ENCODE results near the gene FLVCR2. TPM values are rescaled to one million over a fixed set of nuclear protein-coding genes. Genes with fewer than 3 reads are reported as not detected.

The FLVCR2 gene
- total and polyA plus RNA-seq, 2 donors from 2014 or later = 7.1 to 17.0 TPM

- DNase-seq = no peak
- Histone ChIP-seq H3K36me3 (ENCODE audit: control insufficient read depth in 2 of 3, insufficient read depth in 3 of 3, low read length in 3 of 3) (no peaks in the 10 kb centered on the region), H3K4me3 (ENCODE audit: low read length in 3 of 3) (no peak overlapping the region), H3K27me3 (ENCODE audit: control insufficient read depth, insufficient read depth, low read length) (no peaks in the 10 kb centered on the region), H3K9me3 (ENCODE audit: control insufficient read depth in 2 of 3, insufficient read depth in 1 of 3, low read length in 3 of 3) (no peaks in the 10 kb centered on the region), H3K4me1 (ENCODE audit: control insufficient read depth in 2 of 3, insufficient read depth in 2 of 3, low read depth in 1 of 3, low read length in 3 of 3) (peaks cover 0 to 2% (median 0%) of the 10 kb centered on the region in 3 donors), H3K9ac (ENCODE audit: low read length in 3 of 3) (no peak overlapping the region), H3K27ac (ENCODE audit: low read depth in 2 of 2, low read length in 2 of 2) (no peak overlapping the region)
- intact Hi-C loops (cut with DNase I) = no loop called here
- no peak for FAIRE-seq
- TF ChIP-seq, protein P1, sequence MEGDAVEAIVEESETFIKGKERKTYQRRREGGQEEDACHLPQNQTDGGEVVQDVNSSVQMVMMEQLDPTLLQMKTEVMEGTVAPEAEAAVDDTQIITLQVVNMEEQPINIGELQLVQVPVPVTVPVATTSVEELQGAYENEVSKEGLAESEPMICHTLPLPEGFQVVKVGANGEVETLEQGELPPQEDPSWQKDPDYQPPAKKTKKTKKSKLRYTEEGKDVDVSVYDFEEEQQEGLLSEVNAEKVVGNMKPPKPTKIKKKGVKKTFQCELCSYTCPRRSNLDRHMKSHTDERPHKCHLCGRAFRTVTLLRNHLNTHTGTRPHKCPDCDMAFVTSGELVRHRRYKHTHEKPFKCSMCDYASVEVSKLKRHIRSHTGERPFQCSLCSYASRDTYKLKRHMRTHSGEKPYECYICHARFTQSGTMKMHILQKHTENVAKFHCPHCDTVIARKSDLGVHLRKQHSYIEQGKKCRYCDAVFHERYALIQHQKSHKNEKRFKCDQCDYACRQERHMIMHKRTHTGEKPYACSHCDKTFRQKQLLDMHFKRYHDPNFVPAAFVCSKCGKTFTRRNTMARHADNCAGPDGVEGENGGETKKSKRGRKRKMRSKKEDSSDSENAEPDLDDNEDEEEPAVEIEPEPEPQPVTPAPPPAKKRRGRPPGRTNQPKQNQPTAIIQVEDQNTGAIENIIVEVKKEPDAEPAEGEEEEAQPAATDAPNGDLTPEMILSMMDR (IDR thresholded peaks at IDR 0.05; ENCODE audit: borderline replicate concordance, extremely low read depth, insufficient read depth) = no peak
Observed at GRCh38 chr14:75565056-75565455, 13.4 kb upstream of the FLVCR2 start.

DNA sequence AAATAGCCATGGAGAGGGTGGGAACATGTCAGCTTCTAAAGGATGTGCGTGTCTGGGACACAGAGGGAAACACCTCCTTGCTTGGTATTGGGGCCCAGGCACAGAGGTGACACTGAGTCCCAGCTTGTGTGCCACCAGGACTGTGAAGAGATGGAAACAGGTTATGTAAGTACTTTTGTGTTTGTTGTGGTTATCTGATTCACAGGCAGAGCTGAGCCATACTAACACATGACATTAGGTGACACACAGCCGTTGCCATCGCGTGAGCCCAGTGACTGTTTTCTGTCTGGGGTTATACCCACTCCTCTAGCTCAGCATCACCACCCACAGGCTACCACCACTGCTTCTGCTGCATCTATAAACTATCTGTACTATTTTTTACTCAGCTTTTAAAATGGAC lies 12.1 kb upstream of the FLVCR2 start:
- DNase-seq = no peak
- TF ChIP-seq, protein P1 (IDR thresholded peaks at IDR 0.05; ENCODE audit: borderline replicate concordance, extremely low read depth, insufficient read depth) = no peak

DNA sequence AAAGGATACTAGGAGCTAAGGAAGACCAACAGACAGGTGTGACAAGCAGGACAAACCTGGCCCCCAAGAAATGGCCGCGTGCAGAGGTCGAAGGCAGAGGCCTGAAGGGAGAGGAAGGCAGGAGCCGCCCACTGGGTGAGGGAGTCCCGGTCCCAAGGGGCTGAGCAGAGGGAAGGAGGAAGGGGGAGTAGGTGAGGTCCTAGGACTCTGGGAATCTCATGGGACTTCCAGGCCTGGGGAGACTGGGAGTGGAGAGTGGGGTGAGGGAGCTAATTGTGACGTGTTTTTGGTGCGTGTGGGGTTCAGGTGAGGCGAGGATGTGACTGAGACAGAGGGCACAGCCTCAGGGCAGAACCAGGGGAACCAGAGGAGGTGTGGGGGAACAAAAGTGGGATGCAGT lies 11.7 kb upstream of the FLVCR2 start:
- FAIRE-seq (no peak), DNase-seq (no peak)
- Histone ChIP-seq H3K4me3 (ENCODE audit: low read length in 3 of 3) (no peak overlapping the region), H3K4me1 (ENCODE audit: control insufficient read depth in 2 of 3, insufficient read depth in 2 of 3, low read depth in 1 of 3, low read length in 3 of 3) (peaks cover 0 to 2% (median 0%) of the 10 kb centered on the region in 3 donors), H3K36me3 (ENCODE audit: control insufficient read depth in 2 of 3, insufficient read depth in 3 of 3, low read length in 3 of 3) (no peaks in the 10 kb centered on the region), H3K27ac (ENCODE audit: low read depth in 2 of 2, low read length in 2 of 2) (no peak overlapping the region), H3K9me3 (ENCODE audit: control insufficient read depth in 2 of 3, insufficient read depth in 1 of 3, low read length in 3 of 3) (no peaks in the 10 kb centered on the region), H3K27me3 (ENCODE audit: control insufficient read depth, insufficient read depth, low read length) (no peaks in the 10 kb centered on the region), H3K9ac (ENCODE audit: low read length in 3 of 3) (no peak overlapping the region)
- intact Hi-C loops (cut with DNase I) = no loop called here
- TF ChIP-seq, protein P1 (IDR thresholded peaks at IDR 0.05; ENCODE audit: borderline replicate concordance, extremely low read depth, insufficient read depth) = no peak

More for the DNA sequence above, 12.1 kb upstream of the FLVCR2 start:
- no peaks in the 10 kb centered on the region for H3K27me3 ChIP-seq (ENCODE audit: control insufficient read depth, insufficient read depth, low read length)
- H3K9me3 ChIP-seq (ENCODE audit: control insufficient read depth in 2 of 3, insufficient read depth in 1 of 3, low read length in 3 of 3) = no peaks in the 10 kb centered on the region
- intact Hi-C loops (cut with DNase I) = no loop called here
- no peak overlapping the region for H3K4me3 ChIP-seq (ENCODE audit: low read length in 3 of 3)
- H3K9ac ChIP-seq (ENCODE audit: low read length in 3 of 3) = no peak overlapping the region
- no peak overlapping the region for H3K27ac ChIP-seq (ENCODE audit: low read depth in 2 of 2, low read length in 2 of 2)
- no peaks in the 10 kb centered on the region for H3K36me3 ChIP-seq (ENCODE audit: control insufficient read depth in 2 of 3, insufficient read depth in 3 of 3, low read length in 3 of 3)
- H3K4me1 ChIP-seq (ENCODE audit: control insufficient read depth in 2 of 3, insufficient read depth in 2 of 3, low read depth in 1 of 3, low read length in 3 of 3) = peaks cover 0 to 2% (median 0%) of the 10 kb centered on the region in 3 donors
- FAIRE-seq = no peak

- Histone ChIP-seq H3K27ac (ENCODE audit: low read depth in 2 of 2, low read length in 2 of 2) (no peak overlapping the region), H3K9ac (ENCODE audit: low read length in 3 of 3) (no peak overlapping the region), H3K27me3 (ENCODE audit: control insufficient read depth, insufficient read depth, low read length) (no peaks in the 10 kb centered on the region), H3K36me3 (ENCODE audit: control insufficient read depth in 2 of 3, insufficient read depth in 3 of 3, low read length in 3 of 3) (no peaks in the 10 kb centered on the region), H3K9me3 (ENCODE audit: control insufficient read depth in 2 of 3, insufficient read depth in 1 of 3, low read length in 3 of 3) (no peaks in the 10 kb centered on the region), H3K4me1 (ENCODE audit: control insufficient read depth in 2 of 3, insufficient read depth in 2 of 3, low read depth in 1 of 3, low read length in 3 of 3) (peaks cover 0 to 2% (median 0%) of the 10 kb centered on the region in 3 donors), H3K4me3 (ENCODE audit: low read length in 3 of 3) (no peak overlapping the region)
- no peak for FAIRE-seq
- intact Hi-C loops (cut with DNase I) = no loop called here
- TF ChIP-seq, protein P1 (IDR thresholded peaks at IDR 0.05; ENCODE audit: borderline replicate concordance, extremely low read depth, insufficient read depth) = no peak
- DNase-seq = no peak
Observed at GRCh38 chr14:75568140-75568539, 10.3 kb upstream of the FLVCR2 start.
